SK-N-SH (cell line): ENCODE results near the gene SH3PXD2A. TPM values are rescaled to one million over a fixed set of nuclear protein-coding genes. Genes with fewer than 3 reads are reported as not detected.

ENCODE experiments used
- CTCF ChIA-PET: fragments of 300-600, 350-600 bp; formaldehyde crosslinking; extraction: SDS; loops from one replicate; lab custom pipeline; 2021; lab: Yijun Ruan, JAX
- POLR2A ChIA-PET: fragments of 350-600 bp; sonication (Branson Sonifier 250); formaldehyde crosslinking; extraction: SDS; loops from one replicate; lab custom pipeline; 2020; ENCODE audit warnings: antibody characterized with exemption, inconsistent platforms; lab: Yijun Ruan, JAX
- DNase-seq: peaks from one replicate; pipeline ENCODE4 v3.0.0; 2012
- H2AFZ ChIP-seq: fragments of 200-600 bp; sonication (generic); 2 replicates; pipeline ENCODE4 v1.8.1; 2016; ENCODE audit warnings: antibody characterized with exemption, mild to moderate bottlenecking, low read depth
- H3F3A ChIP-seq: fragments of 200-600 bp; sonication (generic); replicated peaks from 2 replicates; pipeline ENCODE3; 2016; ENCODE audit warnings: antibody characterized with exemption, mild to moderate bottlenecking; ENCODE audit not compliant: insufficient read depth
- H3K27ac ChIP-seq, 2 experiments: fragments of 200-500 bp in 1 of 2; fragments of 200-600 bp in 1 of 2; sonication (Bioruptor generic) in 1 of 2; sonication (generic), shearing (Covaris generic) in 1 of 2; 2 replicates each; pipeline versions ENCODE4 v1.5.1 to v1.6.1; 2014 to 2016; ENCODE audit warnings: low read depth in 2 of 2, inconsistent platforms in 1 of 2, low read length in 1 of 2, mild to moderate bottlenecking in 1 of 2, mixed read lengths in 1 of 2
- H3K27me3 ChIP-seq: fragments of 200-600 bp; sonication (generic), shearing (Covaris generic); 2 replicates; pipeline ENCODE4 v1.6.1; 2016; ENCODE audit warnings: mixed run types; ENCODE audit not compliant: insufficient read depth
- H3K36me3 ChIP-seq, 2 experiments: fragments of 200-500 bp in 1 of 2; fragments of 200-600 bp in 1 of 2; sonication (Bioruptor generic) in 1 of 2; sonication (generic) in 1 of 2; replicated peaks in 1 of 2; 2 replicates each; pipeline versions ENCODE3 to v1.5.1; 2014 to 2016; ENCODE audit warnings: low read length in 1 of 2, mild to moderate bottlenecking in 1 of 2; ENCODE audit not compliant: insufficient read depth in 2 of 2, control insufficient read depth in 1 of 2
- H3K4me1 ChIP-seq, 2 experiments: fragments of 200-500 bp in 1 of 2; fragments of 200-600 bp in 1 of 2; sonication (Bioruptor generic) in 1 of 2; sonication (generic), shearing (Covaris generic) in 1 of 2; 2 replicates each; pipeline versions ENCODE4 v1.5.1 to v1.6.1; 2014 to 2016; ENCODE audit warnings: low read depth in 1 of 2, low read length in 1 of 2, mixed run types in 1 of 2; ENCODE audit not compliant: insufficient read depth in 2 of 2, control insufficient read depth in 1 of 2
- H3K4me2 ChIP-seq: fragments of 200-600 bp; sonication (generic), shearing (Covaris generic); 2 replicates; pipeline ENCODE4 v1.6.1; 2017; ENCODE audit warnings: mixed run types
- H3K4me3 ChIP-seq, 2 experiments: fragments of 200-500 bp in 1 of 2; fragments of 200-600 bp in 1 of 2; sonication (Bioruptor generic) in 1 of 2; sonication (generic), shearing (Covaris generic) in 1 of 2; 2 replicates each; pipeline versions ENCODE4 v1.5.1 to v1.8.1; 2014 to 2016; ENCODE audit warnings: low read depth in 2 of 2, inconsistent platforms in 1 of 2, low read length in 1 of 2, mild to moderate bottlenecking in 1 of 2, mixed read lengths in 1 of 2, moderate library complexity in 1 of 2
- H3K79me2 ChIP-seq: fragments of 200-600 bp; sonication (generic); 2 replicates; pipeline ENCODE4 v1.8.1; 2017; ENCODE audit warnings: mild to moderate bottlenecking; ENCODE audit not compliant: insufficient read depth
- H3K9ac ChIP-seq: fragments of 200-600 bp; sonication (generic); 2 replicates; pipeline ENCODE4 v1.6.1; 2017; ENCODE audit warnings: mixed run types
- H3K9me2 ChIP-seq: fragments of 200-600 bp; sonication (generic); 2 replicates; pipeline ENCODE4 v1.6.1; 2017; ENCODE audit warnings: mixed run types
- H3K9me3 ChIP-seq: fragments of 200-600 bp; sonication (generic); 2 replicates; pipeline ENCODE4 v1.6.1; 2017; ENCODE audit warnings: mixed run types, mild to moderate bottlenecking, moderate library complexity
- H4K20me1 ChIP-seq: fragments of 200-600 bp; sonication (generic); 2 replicates; pipeline ENCODE4 v1.6.1; 2017; ENCODE audit warnings: mild to moderate bottlenecking, mixed run types; ENCODE audit not compliant: insufficient read depth
- EP300 ChIP-seq, 2 experiments: IDR thresholded peaks; 2 replicates each; pipeline versions ENCODE4 v1.4.0 to v1.6.1; 2012; ENCODE audit warnings: borderline replicate concordance in 1 of 2, low read depth in 1 of 2, low read length in 1 of 2
- FOSL2 ChIP-seq: IDR thresholded peaks from 2 replicates; pipeline ENCODE4 v1.4.0; 2012; ENCODE audit warnings: low read depth, mild to moderate bottlenecking, moderate library complexity, borderline replicate concordance
- FOXJ3 ChIP-seq: sonication (generic); formaldehyde crosslinking; IDR thresholded peaks from 2 replicates; pipeline ENCODE4 v1.5.1; 2020; ENCODE audit warnings: mild to moderate bottlenecking, missing genetic modification reagents
- FOXM1 ChIP-seq: IDR thresholded peaks from 2 replicates; pipeline ENCODE4 v1.4.0; 2012; ENCODE audit warnings: low read depth, mild to moderate bottlenecking
- JUND ChIP-seq: IDR thresholded peaks from 2 replicates; pipeline ENCODE4 v1.4.0; 2012
- MEF2A ChIP-seq: IDR thresholded peaks from 2 replicates; pipeline ENCODE4 v1.4.0; 2012; ENCODE audit warnings: low read depth, borderline replicate concordance
- NFIC ChIP-seq: IDR thresholded peaks from 2 replicates; pipeline ENCODE4 v1.4.0; 2012; ENCODE audit warnings: borderline replicate concordance
- NRF1 ChIP-seq: IDR thresholded peaks from 2 replicates; pipeline ENCODE4 v1.6.1; 2012; ENCODE audit warnings: low read depth, mild to moderate bottlenecking, low read length
- PBX3 ChIP-seq: IDR thresholded peaks from 2 replicates; pipeline ENCODE4; 2012
- POLR2AphosphoS5 ChIP-seq: IDR thresholded peaks from 2 replicates; pipeline ENCODE4 v1.6.1; 2012; ENCODE audit warnings: low read depth, low read length
- RXRA ChIP-seq: IDR thresholded peaks from 2 replicates; pipeline ENCODE4 v1.4.0; 2012; ENCODE audit warnings: low read depth, mild to moderate bottlenecking, borderline replicate concordance
- SIN3A ChIP-seq: IDR thresholded peaks from 2 replicates; pipeline ENCODE4 v1.6.1; 2012; ENCODE audit warnings: low read depth, mild to moderate bottlenecking, low read length, moderate library complexity, borderline replicate concordance
- SMC3 ChIP-seq: IDR thresholded peaks from 2 replicates; pipeline ENCODE4 v1.6.1; 2012; ENCODE audit warnings: low read depth, low read length, improper control_type of control experiment
- TCF12 ChIP-seq: IDR thresholded peaks from 2 replicates; pipeline ENCODE4 v1.4.0; 2012
- TEAD4 ChIP-seq: IDR thresholded peaks from 2 replicates; pipeline ENCODE4 v1.4.0; 2012; ENCODE audit warnings: mild to moderate bottlenecking, borderline replicate concordance; ENCODE audit not compliant: insufficient read depth
- YY1 ChIP-seq: IDR thresholded peaks from 2 replicates; pipeline ENCODE4 v1.4.0; 2012; ENCODE audit warnings: low read depth, mild to moderate bottlenecking
- ZBTB33 ChIP-seq: IDR thresholded peaks from 2 replicates; pipeline ENCODE4 v1.4.0; 2012; ENCODE audit warnings: low read depth, borderline replicate concordance
- WGBS: methylation state at CpG from one replicate; pipeline ENCODE4 v1.1.6; 2017; ENCODE audit warnings: low lambda C conversion rate; 5-methylcytosine and 5-hydroxymethylcytosine counted together
- polyA plus RNA-seq, 3 experiments: library from polyadenylated mRNA; depleted of rRNA; stranded (reverse); fragments of >200 nt; gene quantifications; 2 replicates each; pipeline ENCODE4 v1.2.3, GENCODE V29; 2012
- TF ChIP-seq, protein P1 (sequence below): IDR thresholded peaks from 2 replicates; pipeline ENCODE4 v1.4.0; 2012; ENCODE audit warnings: low read depth

The SH3PXD2A gene
- polyA plus RNA-seq, 1 of the 3 experiments (the other 2 are of a cell fraction): 2.5 TPM

DNA sequence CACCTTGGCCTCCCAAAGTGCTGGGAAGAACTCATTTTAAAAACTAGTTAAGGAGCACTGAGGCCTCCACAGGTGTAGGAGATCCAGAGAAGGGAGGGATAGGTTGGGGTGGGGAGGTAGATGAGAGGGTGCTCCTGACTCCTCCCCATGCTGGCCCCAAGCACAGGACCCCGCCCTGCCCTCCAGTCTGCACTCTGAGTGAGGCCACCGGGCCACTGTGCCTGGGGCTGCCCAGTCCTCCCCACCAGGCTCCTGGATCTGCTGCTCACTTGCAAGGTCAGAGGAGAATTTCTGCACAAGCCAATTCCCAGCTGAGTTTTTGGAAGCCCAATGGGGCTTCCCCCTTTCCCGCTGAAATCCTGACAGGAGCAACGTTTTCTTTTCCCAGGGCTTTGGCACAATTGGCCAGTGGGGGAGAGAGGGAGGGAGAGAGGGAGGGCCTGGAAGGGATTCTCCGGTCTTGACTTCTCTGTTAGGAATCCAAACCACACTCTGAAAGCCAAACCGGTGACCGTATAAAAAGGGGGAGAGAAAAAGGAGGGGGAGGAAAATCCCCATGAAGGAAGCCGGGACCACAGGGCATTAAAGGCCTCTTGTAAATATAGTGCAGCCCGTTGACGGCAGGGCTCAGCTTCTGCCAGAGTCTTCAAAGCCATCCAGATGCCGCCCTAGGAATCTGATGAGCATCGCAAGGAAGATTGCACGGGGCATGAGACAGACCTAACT lies 116.2 kb downstream of the SH3PXD2A start:
- H3K9me3 ChIP-seq: no peaks in the 10 kb centered on the region
- H2AFZ ChIP-seq: 0 out of 2 replicates have a peak overlapping the region, but pooled peaks have one; percentile 55
- 28% methylated on average over 11 of the region's 13 CpGs for WGBS
- no peaks in the 10 kb centered on the region for H4K20me1 ChIP-seq
- H3K4me3 ChIP-seq: peak overlapping the region; percentile 9 to 40; a peak in 2 of 4 replicates
- ChIA-PET CTCF (interaction anchor here (0.6 to 6.2 kb wide), 5 partner anchors 11 to 116 kb away, joined by 3 to 25 read pairs (median 3); partner anchors contain the start of gene SH3PXD2A), POLR2A (interaction anchor here (1.9 kb wide), 1 partner anchor 109 kb away, joined by 4 read pairs; no protein-coding TSS in a partner anchor)
- H3K79me2 ChIP-seq: no peaks in the 10 kb centered on the region
- H3K27me3 ChIP-seq: no peaks in the 10 kb centered on the region
- H3K4me1 ChIP-seq: peaks cover 32 to 60% of the 10 kb centered on the region in 2 experiments; a peak in 3 of 4 replicates
- peak overlapping the region; percentile 77 for H3K4me2 ChIP-seq
- DNase-seq: no peak
- H3F3A ChIP-seq: peaks cover 13% of the 10 kb centered on the region
- no peaks in the 10 kb centered on the region for H3K36me3 ChIP-seq
- peak overlapping the region; percentile 72 to 91 for H3K27ac ChIP-seq
- H3K9ac ChIP-seq: peak overlapping the region; percentile 57
- peak; percentile 84 for TF ChIP-seq JUND
- peak; percentile 25; the same call in 1 of the 2 replicates for TF ChIP-seq POLR2AphosphoS5
- TF ChIP-seq SMC3: no peak
- TF ChIP-seq FOSL2: peak; percentile 69
- TF ChIP-seq, protein P1, sequence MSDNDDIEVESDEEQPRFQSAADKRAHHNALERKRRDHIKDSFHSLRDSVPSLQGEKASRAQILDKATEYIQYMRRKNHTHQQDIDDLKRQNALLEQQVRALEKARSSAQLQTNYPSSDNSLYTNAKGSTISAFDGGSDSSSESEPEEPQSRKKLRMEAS: peak; percentile 68
- peak; percentile 75; the same call in 1 of the 2 replicates for TF ChIP-seq SIN3A
- peak; percentile 60; the same call in 1 of the 2 replicates for TF ChIP-seq FOXM1
- peak in 1 of 2 experiments; percentile 75; a peak in 2 of 4 replicates for TF ChIP-seq EP300 (IDR thresholded peaks at IDR 0.05; ENCODE audit: borderline replicate concordance in 1 of 2, low read depth in 1 of 2, low read length in 1 of 2)
- TF ChIP-seq NFIC: peak; percentile 79
- TF ChIP-seq RXRA: peak; percentile 76; the same call in 1 of the 2 replicates
- peak; percentile 82 for TF ChIP-seq TEAD4
- TF ChIP-seq NRF1: no peak
- TF ChIP-seq TCF12: peak; percentile 83
- no peak for TF ChIP-seq FOXJ3
- peak; percentile 53 for TF ChIP-seq PBX3
- TF ChIP-seq ZBTB33: 0 out of 2 replicates have a peak, but pooled peaks have one; percentile 44
- TF ChIP-seq MEF2A: peak; percentile 12; the same call in 1 of the 2 replicates
- no peak for TF ChIP-seq YY1
- H3K9me2 ChIP-seq: no peaks in the 10 kb centered on the region
